EH (cell line): ENCODE data around the gene ZFYVE28.
"Not testable (repeated sequence)": the region's sequence is repeated elsewhere in the genome, so short reads cannot be mapped to it uniquely, and the experiment has no call there.

Source experiments
- DNase-seq: peaks from one replicate; pipeline ENCODE4 v3.0.0-alpha.2; 2015; ENCODE audit warnings: low read depth

Gene ZFYVE28

GRCh38 chr4:2417765-2418649 lies at the start of gene ZFYVE28:
ZFYVE28 (minus strand) TSS chr4:2418645; CDS start chr4:2418323, 322 bp downstream.
- peak; percentile 26 for DNase-seq

GRCh38 chr4:2465544-2465943 lies 47.1 kb upstream of the ZFYVE28 start:
- not testable (repeated sequence) for DNase-seq

GRCh38 chr4:2465032-2465431 lies 46.6 kb upstream of the ZFYVE28 start:
- DNase-seq: no peak

DNA sequence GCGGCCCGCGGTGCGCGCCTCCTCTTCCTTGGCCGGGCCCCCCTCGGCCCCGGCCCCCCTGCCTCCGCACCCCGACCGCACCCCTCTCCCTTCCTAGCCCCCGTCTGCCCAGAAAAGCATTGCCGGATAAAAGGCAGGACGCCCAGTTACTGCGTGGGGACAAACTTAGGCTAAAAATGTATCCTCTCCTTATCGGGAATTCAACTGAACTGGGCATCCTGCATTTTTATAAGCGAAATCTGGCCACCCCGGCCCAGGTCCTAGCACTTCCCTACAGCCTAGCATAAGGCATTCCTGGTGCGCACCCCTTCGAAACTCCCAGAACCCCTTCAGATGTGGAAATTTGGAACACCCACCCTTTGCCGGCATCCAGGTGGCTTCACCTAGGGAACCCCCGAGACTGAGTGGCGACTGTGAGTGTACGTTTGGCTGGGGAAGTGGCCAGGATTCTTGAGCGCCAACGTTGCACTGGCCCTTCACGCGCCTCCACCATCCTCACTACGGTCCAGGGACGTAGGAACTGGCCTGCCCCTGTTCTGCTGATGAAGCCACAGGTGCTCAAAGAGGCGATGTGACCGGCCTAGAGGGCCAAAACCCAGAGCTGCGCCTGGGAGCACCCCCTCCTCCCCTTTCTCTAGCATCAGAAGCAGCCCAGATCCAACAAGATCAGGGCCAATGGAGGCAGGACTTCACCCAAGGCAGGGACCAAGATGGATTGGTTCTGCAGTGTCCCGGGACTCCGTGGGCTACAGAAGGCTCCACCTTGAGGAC lies 44.7 kb upstream of the ZFYVE28 start:
- DNase-seq: no peak

GRCh38 chr4:2462218-2462991 lies 44.0 kb upstream of the ZFYVE28 start:
- peak; percentile 75 for DNase-seq

GRCh38 chr4:2461246-2461960 lies 43.0 kb upstream of the ZFYVE28 start:
- DNase-seq: no peak

- no peak for DNase-seq
These were observed 41.3 kb upstream of the ZFYVE28 start for GRCh38 chr4:2459589-2460349.

DNA sequence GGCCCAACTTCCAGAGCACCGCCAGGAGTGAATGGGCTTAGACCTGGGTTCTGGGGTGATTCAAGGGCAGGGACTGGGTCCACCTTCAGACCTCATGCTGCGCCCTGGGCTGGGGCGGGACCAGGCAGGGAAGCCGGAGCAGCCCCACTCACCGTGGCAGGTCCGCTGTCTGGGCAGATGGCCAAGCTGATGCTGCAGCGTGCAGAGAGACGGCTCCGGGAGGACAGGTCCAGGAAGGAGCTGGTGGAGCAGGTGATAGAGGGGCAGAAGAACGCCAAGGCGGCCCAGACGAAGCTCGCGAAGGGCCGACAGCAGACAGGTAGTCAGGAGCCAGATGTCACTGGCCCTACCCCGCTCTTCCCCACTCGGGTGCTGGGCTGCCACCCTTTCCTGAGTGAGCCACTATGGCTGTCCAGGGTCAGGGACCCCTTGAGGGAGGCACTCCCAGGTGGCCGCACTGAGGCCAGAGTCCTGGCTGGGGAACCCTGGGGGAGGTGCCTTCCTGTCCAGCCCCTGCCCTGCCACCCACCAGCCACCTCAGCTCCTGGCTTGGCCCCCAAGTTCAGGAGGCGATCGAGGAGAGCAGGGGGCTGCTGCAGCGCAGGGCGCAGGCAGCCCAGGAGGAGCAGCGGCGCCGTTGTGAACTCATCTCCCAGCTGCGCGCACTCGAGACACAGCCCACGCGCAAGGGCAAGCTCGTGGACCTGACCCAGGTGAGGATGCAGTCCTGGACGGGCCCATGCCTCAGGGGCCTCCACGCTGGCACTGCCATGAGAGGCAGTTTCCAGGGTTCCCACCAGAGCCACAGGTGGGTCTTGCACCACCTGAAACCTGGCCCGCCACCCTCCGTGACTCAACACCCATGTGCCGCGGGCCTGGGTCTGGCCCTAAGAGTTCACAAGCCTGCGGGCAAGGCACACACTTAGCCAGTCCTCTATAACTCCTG lies 40.4 kb upstream of the ZFYVE28 start:
- DNase-seq: no peak

- no peak for DNase-seq
These were observed 39.2 kb upstream of the ZFYVE28 start for GRCh38 chr4:2457481-2458295.

- no peak for DNase-seq
These were observed 33.7 kb upstream of the ZFYVE28 start for GRCh38 chr4:2451821-2452785.

GRCh38 chr4:2451036-2451520 lies 32.6 kb upstream of the ZFYVE28 start:
- DNase-seq: no peak

DNA sequence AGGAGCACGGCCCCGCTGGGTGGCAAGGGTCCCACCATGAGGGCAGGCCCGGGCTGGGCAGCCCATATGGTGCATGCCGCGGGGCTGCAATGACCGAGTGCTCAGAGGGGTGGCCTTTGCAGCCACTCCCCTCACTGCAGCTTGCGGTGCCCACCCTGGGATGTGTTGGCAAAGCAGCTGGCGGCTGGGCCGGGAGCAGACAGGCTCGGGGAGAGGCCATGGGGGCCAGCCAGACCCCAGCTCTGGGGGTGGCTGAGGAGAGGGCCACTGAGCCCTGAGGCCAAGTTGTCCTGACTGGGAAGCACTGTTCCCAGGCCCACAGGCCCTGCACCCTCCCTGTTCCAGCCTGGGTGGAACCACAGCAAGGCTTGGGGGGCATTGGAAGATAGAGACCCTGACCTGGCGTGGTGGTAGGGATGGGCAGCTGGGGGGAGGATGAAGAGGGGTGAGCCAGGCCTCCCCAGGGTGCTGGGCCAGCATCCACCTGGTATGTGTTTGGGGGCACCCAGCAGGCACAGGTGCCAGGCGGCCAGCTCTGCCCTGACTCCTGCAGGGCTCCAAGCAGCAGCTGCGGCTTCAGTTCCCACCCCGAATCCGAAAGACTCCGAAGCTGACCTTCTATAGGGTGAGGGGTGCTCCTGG lies 32.1 kb upstream of the ZFYVE28 start:
- no peak for DNase-seq

DNA sequence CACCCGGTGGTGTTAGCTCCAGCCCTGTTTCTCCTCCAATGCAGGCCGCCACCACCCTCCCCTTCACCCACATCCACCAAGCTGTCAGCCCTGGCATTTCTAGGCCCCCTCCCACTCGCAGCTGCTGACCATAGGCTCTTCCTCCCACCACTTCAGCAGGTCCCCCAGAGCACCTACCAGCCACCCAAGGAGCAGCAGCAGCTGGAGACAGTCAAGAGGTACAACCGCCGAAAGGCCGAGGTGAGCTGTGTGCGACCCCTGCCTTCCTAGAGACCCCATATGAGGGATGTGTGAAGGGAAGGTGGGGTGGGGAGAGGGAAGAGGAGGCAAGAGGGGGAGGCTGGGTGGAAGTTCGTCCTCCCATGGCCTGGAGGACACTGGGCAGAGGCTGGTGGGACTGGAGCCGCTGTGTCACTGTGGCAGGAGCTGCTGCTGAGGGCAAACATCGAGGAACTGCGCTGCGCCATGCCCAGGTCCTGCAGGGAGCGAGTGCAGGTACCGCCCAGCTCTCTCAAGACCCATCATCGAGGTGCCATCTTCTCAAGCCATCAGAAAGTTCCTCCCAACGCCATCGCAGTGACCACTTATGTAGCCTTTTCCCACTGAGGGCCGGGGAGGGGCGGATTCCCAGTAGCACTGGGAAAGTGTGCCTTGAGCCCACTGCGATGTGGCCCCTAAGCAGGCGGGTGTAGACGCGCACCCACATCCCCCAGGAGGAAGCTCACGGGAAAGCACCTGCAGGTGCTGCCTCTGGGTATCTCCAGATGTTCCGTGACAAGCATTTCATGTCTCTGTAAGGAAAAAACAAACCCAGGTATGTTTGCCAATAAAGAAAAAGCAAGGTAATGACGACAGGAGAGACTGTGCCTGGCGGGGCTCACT lies 31.3 kb upstream of the ZFYVE28 start:
- no peak for DNase-seq

GRCh38 chr4:2449051-2449450 lies 30.6 kb upstream of the ZFYVE28 start:
- DNase-seq: no peak

DNA sequence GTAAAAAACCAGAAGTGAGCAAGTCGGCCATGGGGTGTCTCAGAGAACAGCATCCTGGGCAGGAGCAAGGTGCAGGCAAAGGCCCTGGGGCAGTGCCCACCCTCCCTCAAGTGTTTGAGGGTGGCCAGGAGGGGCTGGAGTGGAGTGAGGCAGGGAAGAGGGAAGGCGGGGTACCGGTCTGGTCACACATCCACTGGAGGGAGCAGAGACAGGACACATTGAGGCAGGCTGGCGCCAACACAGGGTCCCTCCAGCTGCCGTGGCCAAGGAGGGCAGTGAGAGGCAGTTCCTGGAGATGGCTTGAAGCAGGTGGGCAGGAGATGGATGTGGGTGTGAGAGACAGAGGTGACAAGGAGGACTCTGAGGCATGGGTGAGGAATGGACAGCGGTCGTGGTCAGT lies 30.1 kb upstream of the ZFYVE28 start:
- DNase-seq: no peak
